NB4 (cell line): ENCODE results near the gene DNAAF5.

ENCODE experiments used
- DNase-seq: peaks from one replicate; pipeline ENCODE4 v3.0.0; 2010; ENCODE audit warnings: low read depth
- H3K4me3 ChIP-seq: one replicate; pipeline ENCODE4 v1.5.1; 2011; ENCODE audit warnings: mild to moderate bottlenecking, low read depth, low read length, moderate library complexity
- CTCF ChIP-seq: IDR thresholded peaks from one replicate; pipeline ENCODE4 v1.5.1; 2012; ENCODE audit warnings: low read depth, low read length
- MYC ChIP-seq: IDR thresholded peaks from 2 replicates; pipeline ENCODE4 v1.6.1; 2011; ENCODE audit warnings: low read depth, low read length
- POLR2A ChIP-seq: IDR thresholded peaks from 2 replicates; pipeline ENCODE4 v1.6.1; 2011; ENCODE audit warnings: mild to moderate bottlenecking; ENCODE audit not compliant: insufficient read length; ENCODE audit errors: extremely low read depth
- TF ChIP-seq, protein P1 (sequence below): IDR thresholded peaks from 2 replicates; pipeline ENCODE4 v1.6.1; 2011; ENCODE audit warnings: low read depth, low read length

The DNAAF5 gene

GRCh38 chr7:780081-780480 is 53.6 kb downstream of the DNAAF5 start:
- TF ChIP-seq, protein P1, sequence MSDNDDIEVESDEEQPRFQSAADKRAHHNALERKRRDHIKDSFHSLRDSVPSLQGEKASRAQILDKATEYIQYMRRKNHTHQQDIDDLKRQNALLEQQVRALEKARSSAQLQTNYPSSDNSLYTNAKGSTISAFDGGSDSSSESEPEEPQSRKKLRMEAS, result no peak
- TF ChIP-seq POLR2A (no peak), MYC (no peak), CTCF (no peak)
- H3K4me3 ChIP-seq, result no peak overlapping the region
- no peak for DNase-seq

- TF ChIP-seq POLR2A, result no peak
- TF ChIP-seq, protein P1, result no peak
- no peak for TF ChIP-seq MYC
- no peak for TF ChIP-seq CTCF
- no peak overlapping the region for H3K4me3 ChIP-seq
- DNase-seq, result no peak
Observed at GRCh38 chr7:780516-780915, 54.0 kb downstream of the DNAAF5 start.

DNA sequence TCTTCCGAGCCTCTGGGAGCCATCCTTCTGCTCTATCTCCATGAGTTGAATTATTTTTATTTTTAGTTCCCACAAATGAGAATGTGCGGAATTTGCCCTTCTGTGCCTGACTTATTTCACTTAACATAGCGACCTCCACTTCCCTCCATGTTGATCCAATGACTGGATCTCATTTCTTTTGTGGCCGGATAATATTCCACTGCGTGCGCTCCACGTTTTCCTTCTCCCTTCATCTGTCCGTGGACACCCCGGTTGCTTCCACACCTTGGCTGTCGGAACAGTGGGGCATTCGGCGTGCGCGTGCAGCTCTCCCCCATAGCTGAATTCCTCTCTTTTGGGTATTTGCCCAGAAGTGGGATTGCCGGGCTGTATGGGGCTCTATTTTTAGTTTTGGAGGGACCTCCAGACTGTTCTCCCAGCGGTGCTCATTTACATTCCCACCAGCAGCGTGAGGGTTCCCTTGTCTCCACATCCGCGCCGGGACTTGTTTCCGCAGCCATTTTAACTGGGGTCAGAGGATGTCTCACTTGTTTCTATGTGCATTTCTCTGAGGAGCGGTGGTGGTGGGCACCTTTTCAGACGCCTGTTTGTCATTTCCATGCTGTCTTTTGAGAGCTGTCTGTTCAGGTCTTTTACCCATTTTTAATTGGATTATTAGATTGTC is 54.8 kb downstream of the DNAAF5 start:
- DNase-seq, result no peak
- TF ChIP-seq MYC (no peak), POLR2A (no peak), CTCF (no peak)
- TF ChIP-seq, protein P1, result no peak

DNA sequence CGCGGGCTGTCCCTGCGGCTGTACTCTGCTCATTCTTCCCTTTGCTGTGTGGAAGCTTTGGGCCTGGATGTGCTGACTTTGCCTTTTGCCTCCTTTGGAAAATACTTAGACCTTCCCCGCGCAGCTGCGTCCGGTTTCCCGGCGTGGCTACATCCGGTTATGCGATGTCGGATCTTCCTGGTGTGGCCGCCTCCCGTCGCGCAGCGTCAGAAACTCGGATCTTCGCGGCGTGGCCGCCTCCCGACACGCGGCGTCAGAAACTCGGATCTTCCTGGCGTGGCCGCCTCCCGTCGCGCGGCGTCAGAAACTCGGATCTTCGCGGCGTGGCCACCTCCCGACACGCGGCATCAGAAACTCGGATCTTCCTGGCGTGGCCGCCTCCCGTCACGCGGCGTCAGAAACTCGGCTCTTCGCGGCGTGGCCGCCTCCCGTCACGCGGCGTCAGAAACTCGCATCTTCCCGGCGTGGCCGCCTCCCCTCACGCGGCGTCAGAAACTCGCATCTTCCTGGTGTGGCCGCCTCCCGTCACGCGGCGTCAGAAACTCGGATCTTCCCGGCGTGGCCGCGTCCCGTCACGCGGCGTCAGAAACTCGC is 55.5 kb downstream of the DNAAF5 start:
- DNase-seq, result no peak
- no peak overlapping the region for H3K4me3 ChIP-seq
- TF ChIP-seq CTCF (no peak), POLR2A (no peak)
- TF ChIP-seq, protein P1, result no peak

More for the DNA sequence above, 54.8 kb downstream of the DNAAF5 start:
- H3K4me3 ChIP-seq, result no peak overlapping the region

DNA sequence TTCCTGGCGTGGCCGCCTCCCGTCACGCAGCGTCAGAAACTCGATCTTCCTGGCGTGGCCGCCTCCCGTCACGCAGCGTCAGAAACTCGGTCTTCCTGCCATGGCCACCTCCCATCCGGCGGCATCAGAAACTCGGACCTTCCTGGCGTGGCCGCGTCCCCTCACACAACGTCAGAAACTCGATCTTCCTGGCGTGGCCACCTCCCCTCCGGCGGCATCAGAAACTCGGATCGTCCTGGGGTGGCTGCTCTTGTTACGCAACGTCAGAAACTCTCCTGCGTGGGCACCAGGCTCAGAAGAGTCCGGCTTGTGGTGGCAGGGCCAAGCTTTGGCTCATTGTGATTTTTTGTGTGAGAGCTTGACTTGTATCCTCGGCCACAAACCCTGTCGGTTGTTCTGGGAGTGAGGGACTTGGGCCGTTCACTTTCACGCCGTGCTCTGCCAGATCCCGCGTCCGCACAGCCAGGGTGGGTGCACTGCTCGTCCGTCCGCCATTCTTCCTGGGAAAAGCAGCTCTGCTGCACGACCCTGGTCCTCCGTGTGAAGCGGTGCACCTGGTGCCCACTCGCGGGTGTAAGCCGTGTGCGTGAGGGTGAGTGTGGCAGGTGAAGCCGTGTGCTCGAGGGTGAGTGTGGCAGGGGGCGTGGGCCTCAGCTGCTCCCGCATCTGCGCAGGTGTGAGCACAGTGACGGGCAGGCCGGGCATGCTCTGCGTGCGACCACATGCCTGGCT is 56.4 kb downstream of the DNAAF5 start:
- H3K4me3 ChIP-seq, result no peak overlapping the region
- DNase-seq, result no peak
- TF ChIP-seq POLR2A (no peak), MYC (no peak), CTCF (no peak)
- TF ChIP-seq, protein P1, result no peak
